ENCODE data around the gene NMNAT2.

Gene NMNAT2

GRCh38 chr1:183310753-183311479 is 107.3 kb downstream of the NMNAT2 start:
- DNase-seq (ENCODE audit: low read depth in 3 of 3) = peak in 2 of 3 experiments; percentile 9 to 33

GRCh38 chr1:183308719-183309118 is 109.5 kb downstream of the NMNAT2 start:
- no peak for DNase-seq (ENCODE audit: low read depth in 3 of 3)

- no peak for DNase-seq (ENCODE audit: low read depth in 3 of 3)
Observed at GRCh38 chr1:183306317-183307042, 111.7 kb downstream of the NMNAT2 start.

- DNase-seq (ENCODE audit: low read depth in 3 of 3) = no peak
Observed at GRCh38 chr1:183304440-183305107, 113.6 kb downstream of the NMNAT2 start.

- no peak for DNase-seq (ENCODE audit: low read depth in 3 of 3)
Observed at GRCh38 chr1:183303901-183304300, 114.3 kb downstream of the NMNAT2 start.

GRCh38 chr1:183303323-183303645 is 114.9 kb downstream of the NMNAT2 start:
- DNase-seq (ENCODE audit: low read depth in 3 of 3) = no peak

- DNase-seq (ENCODE audit: low read depth in 3 of 3) = no peak
Observed at GRCh38 chr1:183302452-183303322, 115.5 kb downstream of the NMNAT2 start.

GRCh38 chr1:183301239-183301638 is 116.9 kb downstream of the NMNAT2 start:
- DNase-seq (ENCODE audit: low read depth in 3 of 3) = no peak

GRCh38 chr1:183300828-183301227 is 117.4 kb downstream of the NMNAT2 start:
- DNase-seq (ENCODE audit: low read depth in 3 of 3) = no peak

GRCh38 chr1:183300395-183300794 is 117.8 kb downstream of the NMNAT2 start:
- no peak for DNase-seq (ENCODE audit: low read depth in 3 of 3)

- no peak for DNase-seq (ENCODE audit: low read depth in 3 of 3)
Observed at GRCh38 chr1:183296782-183297181, 121.4 kb downstream of the NMNAT2 start.

- DNase-seq (ENCODE audit: low read depth in 3 of 3) = no peak
Observed at GRCh38 chr1:183295521-183295920, 122.7 kb downstream of the NMNAT2 start.

GRCh38 chr1:183293876-183294275 is 124.3 kb downstream of the NMNAT2 start:
- no peak for DNase-seq (ENCODE audit: low read depth in 3 of 3)

GRCh38 chr1:183293241-183293640 is 124.9 kb downstream of the NMNAT2 start:
- no peak for DNase-seq (ENCODE audit: low read depth in 3 of 3)

GRCh38 chr1:183291802-183292514 is 126.2 kb downstream of the NMNAT2 start:
- DNase-seq (ENCODE audit: low read depth in 3 of 3) = no peak

GRCh38 chr1:183291216-183291762 is 126.9 kb downstream of the NMNAT2 start:
- no peak for DNase-seq (ENCODE audit: low read depth in 3 of 3)

GRCh38 chr1:183290628-183291027 is 127.6 kb downstream of the NMNAT2 start:
- DNase-seq (ENCODE audit: low read depth in 3 of 3) = no peak

GRCh38 chr1:183289051-183289496 is 129.1 kb downstream of the NMNAT2 start:
- no peak for DNase-seq (ENCODE audit: low read depth in 3 of 3)

- DNase-seq (ENCODE audit: low read depth in 3 of 3) = no peak
Observed at GRCh38 chr1:183288583-183288982, 129.6 kb downstream of the NMNAT2 start.

- DNase-seq (ENCODE audit: low read depth in 3 of 3) = no peak
Observed at GRCh38 chr1:183287191-183287675, 130.9 kb downstream of the NMNAT2 start.

GRCh38 chr1:183285746-183286145 is 132.4 kb downstream of the NMNAT2 start:
- DNase-seq (ENCODE audit: low read depth in 3 of 3) = no peak

Measured in stimulated activated CD4-positive, alpha-beta T cell treated with anti-CD3 and anti-CD28 coated beads, TNF-alpha, amount 100 ng/mL, for 24 hours (primary cell).